Lung (tissue), 12 donors: ENCODE results near the gene FBN2. TPM values are rescaled to one million over a fixed set of nuclear protein-coding genes. Genes with fewer than 3 reads are reported as not detected.
A peak's percentile ranks its signal among the peaks of the same experiment; 100 is the strongest.

Experiments used
- ATAC-seq: fragments of 200-7000 bp; cut with Tn5 transposase; one replicate; pipeline ENCODE4 v1.9.1; 2020; ENCODE audit warnings: moderate number of reproducible peaks; ENCODE audit not compliant: insufficient read depth, low FRiP score
- DNase-seq, 3 donors: peaks; one replicate each; pipeline ENCODE4 v3.0.0-alpha.2; 2013 to 2017
- H3K27ac ChIP-seq, 2 donors: one replicate each; pipeline ENCODE4 v1.5.1; 2013; ENCODE audit warnings: mild to moderate bottlenecking in 2 of 2, moderate library complexity in 2 of 2, control low read depth in 1 of 2, inconsistent platforms in 1 of 2, low read depth in 1 of 2, low read length in 1 of 2
- H3K27me3 ChIP-seq, 3 donors: one replicate each; pipeline ENCODE4 v1.5.1; 2013; ENCODE audit warnings: low read length in 2 of 3; ENCODE audit not compliant: control insufficient read depth in 3 of 3, insufficient read depth in 3 of 3
- H3K36me3 ChIP-seq, 4 donors: one replicate each; pipeline ENCODE4 v1.5.1; 2013; ENCODE audit warnings: low read length in 4 of 4, mild to moderate bottlenecking in 1 of 4, moderate library complexity in 1 of 4; ENCODE audit not compliant: control insufficient read depth in 4 of 4, insufficient read depth in 4 of 4
- H3K4me1 ChIP-seq, 5 donors: one replicate each; pipeline ENCODE4 v1.5.1; 2013; ENCODE audit warnings: low read length in 5 of 5, mild to moderate bottlenecking in 2 of 5, moderate library complexity in 1 of 5; ENCODE audit not compliant: control insufficient read depth in 5 of 5, insufficient read depth in 5 of 5
- H3K4me3 ChIP-seq: one replicate; pipeline ENCODE4 v1.5.1; 2013; ENCODE audit warnings: mild to moderate bottlenecking, control low read depth, moderate library complexity
- H3K9ac ChIP-seq, 2 donors: one replicate each; pipeline ENCODE4 v1.5.1; 2013; ENCODE audit warnings: low read length in 2 of 2, control low read depth in 1 of 2; ENCODE audit not compliant: insufficient read depth in 1 of 2
- H3K9me3 ChIP-seq, 4 donors: one replicate each; pipeline ENCODE4 v1.5.1; 2013; ENCODE audit warnings: low read length in 3 of 4, mild to moderate bottlenecking in 1 of 4, moderate library complexity in 1 of 4; ENCODE audit not compliant: control insufficient read depth in 4 of 4, insufficient read depth in 3 of 4
- WGBS, 2 donors: extraction: QIAGEN DNeasy Blood & Tissue Kit; methylation state at CpG; one replicate each; pipeline ENCODE4 v1.1.7; 2013; 5-methylcytosine and 5-hydroxymethylcytosine counted together
- polyA plus RNA-seq, 2 donors: library from polyadenylated mRNA; stranded (reverse); fragments of 200-250 nt; gene quantifications; one replicate each; pipeline ENCODE4 v1.2.1, GENCODE V29; 2013
- total RNA-seq, 2 donors: library from RNA; depleted of rRNA in 1 of 2; stranded (reverse); fragments of >200 nt in 1 of 2; gene quantifications; one replicate each; pipeline ENCODE4 v1.2.1, GENCODE V29; 2014 to 2021
- TF ChIP-seq, protein P1 (sequence below): IDR thresholded peaks from 2 replicates; pipeline ENCODE4 v1.5.1; 2012; ENCODE audit warnings: mild to moderate bottlenecking; ENCODE audit errors: control extremely low read depth, extremely low read depth
- donor health status: control.
- donor health status: control.
- donor health status: Bipolar disorder and iron deficiency.
- donor health status: healthy.
- donor health status: DM: yes; HTN: yes; CAD: no.

Gene FBN2
- total and polyA plus RNA-seq, 4 donors = 0.06 to 13.1 (median 1.1) TPM

DNA sequence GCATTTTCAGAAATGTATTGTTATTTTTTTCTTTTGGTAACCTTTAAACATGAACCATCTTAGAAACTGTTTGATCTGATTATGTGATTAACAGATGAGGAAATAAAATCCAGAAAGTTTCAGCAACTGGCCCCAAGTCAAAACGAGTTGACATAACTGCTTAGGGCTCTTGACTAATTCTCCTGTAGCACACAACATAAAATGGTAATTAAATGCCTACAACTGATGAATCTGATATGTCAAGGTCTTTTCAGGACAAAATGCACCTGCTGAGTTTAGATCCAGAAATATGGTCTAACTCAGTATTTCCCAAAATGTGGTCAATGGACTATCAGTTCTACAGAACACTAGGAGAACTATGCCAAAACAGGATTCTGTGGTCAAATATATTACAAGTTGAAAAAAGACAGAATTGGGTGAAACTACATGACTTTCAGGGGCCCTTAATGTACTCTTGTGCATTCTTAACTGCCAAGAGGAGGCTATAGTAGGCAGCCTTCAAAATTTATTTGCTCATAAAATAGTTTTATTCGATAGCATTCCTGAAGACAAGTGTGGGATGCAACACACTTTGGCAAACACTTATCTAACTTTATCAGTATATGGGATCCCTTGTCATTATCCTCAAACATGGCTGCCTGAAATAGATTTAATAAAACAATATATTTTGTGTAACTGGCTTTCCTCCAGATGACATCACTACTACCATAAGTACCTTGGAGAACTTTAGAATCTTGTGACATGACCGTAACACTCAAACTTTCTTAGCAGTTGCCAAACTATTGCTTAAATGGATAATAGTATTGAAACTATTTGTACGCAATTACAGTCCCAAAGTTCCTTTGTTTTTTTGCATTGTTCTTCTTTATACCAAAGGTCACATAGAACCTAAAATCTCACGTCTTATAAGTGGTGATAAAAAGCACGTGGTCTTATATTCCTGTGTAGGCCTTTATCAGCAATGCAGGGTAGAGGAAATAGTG lies 59.4 kb downstream of the FBN2 start:
- TF ChIP-seq, protein P1, sequence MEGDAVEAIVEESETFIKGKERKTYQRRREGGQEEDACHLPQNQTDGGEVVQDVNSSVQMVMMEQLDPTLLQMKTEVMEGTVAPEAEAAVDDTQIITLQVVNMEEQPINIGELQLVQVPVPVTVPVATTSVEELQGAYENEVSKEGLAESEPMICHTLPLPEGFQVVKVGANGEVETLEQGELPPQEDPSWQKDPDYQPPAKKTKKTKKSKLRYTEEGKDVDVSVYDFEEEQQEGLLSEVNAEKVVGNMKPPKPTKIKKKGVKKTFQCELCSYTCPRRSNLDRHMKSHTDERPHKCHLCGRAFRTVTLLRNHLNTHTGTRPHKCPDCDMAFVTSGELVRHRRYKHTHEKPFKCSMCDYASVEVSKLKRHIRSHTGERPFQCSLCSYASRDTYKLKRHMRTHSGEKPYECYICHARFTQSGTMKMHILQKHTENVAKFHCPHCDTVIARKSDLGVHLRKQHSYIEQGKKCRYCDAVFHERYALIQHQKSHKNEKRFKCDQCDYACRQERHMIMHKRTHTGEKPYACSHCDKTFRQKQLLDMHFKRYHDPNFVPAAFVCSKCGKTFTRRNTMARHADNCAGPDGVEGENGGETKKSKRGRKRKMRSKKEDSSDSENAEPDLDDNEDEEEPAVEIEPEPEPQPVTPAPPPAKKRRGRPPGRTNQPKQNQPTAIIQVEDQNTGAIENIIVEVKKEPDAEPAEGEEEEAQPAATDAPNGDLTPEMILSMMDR = no peak
- peaks cover 0 to 9% (median 0%) of the 10 kb centered on the region in 5 donors for H3K4me1 ChIP-seq
- ATAC-seq (no peak), DNase-seq (peak in 1 of 3 donors; percentile 36)
- H3K9ac ChIP-seq = no peak overlapping the region
- no peak overlapping the region for H3K4me3 ChIP-seq
- WGBS, 2 donors = 62 to 85% methylated on average over 6 of the region's 6 CpGs
- no peaks in the 10 kb centered on the region for H3K36me3 ChIP-seq
- no peaks in the 10 kb centered on the region for H3K27me3 ChIP-seq
- H3K27ac ChIP-seq = peak overlapping the region in 1 of 2 donors; percentile 64
- H3K9me3 ChIP-seq = no peaks in the 10 kb centered on the region

DNA sequence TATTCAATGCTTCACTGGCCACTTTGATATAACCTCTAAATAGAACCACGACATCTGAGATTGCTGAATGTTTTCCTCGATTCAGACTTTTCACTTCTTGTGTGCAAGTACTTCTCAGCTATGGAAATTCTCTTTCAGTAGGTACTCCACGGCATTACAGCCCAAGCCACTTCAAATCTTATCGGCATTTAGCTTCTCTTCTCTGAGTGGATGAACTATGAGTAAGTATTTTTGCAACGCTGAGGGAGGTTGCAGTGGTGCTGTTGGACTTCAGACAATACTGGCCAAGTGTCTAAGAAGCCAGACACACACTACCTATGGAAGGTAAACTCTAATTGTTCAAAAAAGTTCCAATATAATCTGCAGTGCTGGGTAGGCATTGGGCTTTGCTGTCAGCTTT lies 60.1 kb downstream of the FBN2 start:
- ATAC-seq (peak; percentile 82), DNase-seq (peak; percentile 30 to 70 (median 31))
- Histone ChIP-seq H3K9ac (no peak overlapping the region), H3K27me3 (no peaks in the 10 kb centered on the region), H3K27ac (peak overlapping the region in 1 of 2 donors; percentile 72), H3K36me3 (no peaks in the 10 kb centered on the region), H3K4me3 (no peak overlapping the region), H3K9me3 (no peaks in the 10 kb centered on the region), H3K4me1 (peaks cover 0 to 9% (median 0%) of the 10 kb centered on the region in 5 donors)
- 62 to 73% methylated on average over 5 of the region's 5 CpGs for WGBS, 2 donors
- TF ChIP-seq, protein P1 = no peak

DNA sequence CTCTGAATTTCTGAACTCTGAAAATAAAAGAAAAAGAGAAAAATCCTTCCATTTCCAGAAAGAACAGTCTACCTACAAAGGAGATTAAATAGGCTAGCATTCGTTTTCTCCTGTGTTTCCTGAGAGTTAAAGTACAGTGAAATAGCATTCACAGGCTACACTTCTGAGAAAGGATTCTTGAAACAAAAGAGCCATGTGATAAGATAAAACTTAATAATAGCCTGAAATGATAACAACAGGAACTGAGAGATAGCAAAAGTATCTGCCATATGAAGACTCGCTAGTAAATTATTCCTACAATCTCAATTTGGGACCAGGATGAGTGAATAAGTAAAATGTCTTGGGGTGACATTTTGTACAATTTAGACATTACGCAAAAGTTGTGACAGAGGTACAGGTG lies 62.4 kb downstream of the FBN2 start:
- Histone ChIP-seq H3K36me3 (no peaks in the 10 kb centered on the region), H3K9me3 (no peaks in the 10 kb centered on the region), H3K4me3 (no peak overlapping the region), H3K4me1 (peaks cover 0 to 5% (median 0%) of the 10 kb centered on the region in 5 donors), H3K9ac (no peak overlapping the region), H3K27ac (no peak overlapping the region), H3K27me3 (no peaks in the 10 kb centered on the region)
- TF ChIP-seq, protein P1 = no peak
- DNase-seq (no peak), ATAC-seq (no peak)
- WGBS, 2 donors = 72 to 84% methylated on average over 3 of the region's 3 CpGs
